Natural killer cell (primary cell): ENCODE data around the gene GARIN5A. TPM values are rescaled to one million over a fixed set of nuclear protein-coding genes. Genes with fewer than 3 reads are reported as not detected.

Experiments
- ATAC-seq, 3 donors: fragments of 150-1000 bp in 2 of 3; fragments of 200-7000 bp in 1 of 3; cut with Tn5 transposase; 1 replicate in 1 of 3; 2 replicates in 2 of 3; pipeline ENCODE4 v1.10.0; 2021; ENCODE audit warnings: mild to moderate bottlenecking in 2 of 3, moderate library complexity in 2 of 3
- DNase-seq, 2 donors: peaks; one replicate each; pipeline versions ENCODE4 v3.0.0 to v3.0.0-alpha.2; 2013 to 2021; ENCODE audit warnings: mixed read lengths in 1 of 2
- H3K27ac ChIP-seq: one replicate; pipeline ENCODE4 v1.5.1; 2013; ENCODE audit warnings: mild to moderate bottlenecking, low read length
- H3K27me3 ChIP-seq: one replicate; pipeline ENCODE4 v1.6.1; 2013; ENCODE audit warnings: low read length; ENCODE audit not compliant: control insufficient read depth, insufficient read depth
- H3K36me3 ChIP-seq: one replicate; pipeline ENCODE4 v1.6.1; 2013; ENCODE audit warnings: low read length; ENCODE audit not compliant: control insufficient read depth, insufficient read depth
- H3K4me1 ChIP-seq: one replicate; pipeline ENCODE4 v1.6.1; 2013; ENCODE audit warnings: low read length; ENCODE audit not compliant: control insufficient read depth, insufficient read depth
- H3K4me3 ChIP-seq: one replicate; pipeline ENCODE4 v1.5.1; 2013; ENCODE audit warnings: low read length
- H3K9me3 ChIP-seq: one replicate; pipeline ENCODE4 v1.6.1; 2013; ENCODE audit warnings: low read length; ENCODE audit not compliant: control insufficient read depth, insufficient read depth
- H3K27ac Mint-ChIP-seq, 2 donors: one replicate each; pipeline ENCODE4 v1.8.0; 2022; ENCODE audit warnings: mild to moderate bottlenecking in 2 of 2, mixed read lengths in 2 of 2, moderate library complexity in 1 of 2
- H3K27me3 Mint-ChIP-seq, 2 donors: one replicate each; pipeline ENCODE4 v1.8.0; 2022; ENCODE audit warnings: low read depth in 2 of 2, mixed read lengths in 2 of 2
- H3K36me3 Mint-ChIP-seq: one replicate; pipeline ENCODE4 v1.8.0; 2022; ENCODE audit warnings: mixed read lengths
- H3K4me1 Mint-ChIP-seq, 2 donors: one replicate each; pipeline ENCODE4 v1.8.0; 2022; ENCODE audit warnings: mixed read lengths in 2 of 2
- H3K4me3 Mint-ChIP-seq: one replicate; pipeline ENCODE4 v1.8.0; 2022; ENCODE audit warnings: mild to moderate bottlenecking, moderate library complexity, mixed read lengths
- H3K9me3 Mint-ChIP-seq, 2 donors: one replicate each; pipeline ENCODE4 v1.8.0; 2022; ENCODE audit warnings: mixed read lengths in 2 of 2
- WGBS: methylation state at CpG from one replicate; pipeline ENCODE4 v1.1.7; 2013; ENCODE audit warnings: missing lambda C conversion rate; ENCODE audit not compliant: insufficient coverage; 5-methylcytosine and 5-hydroxymethylcytosine counted together
- intact Hi-C: fragments of 100-400 bp; cut with micrococcal nuclease; formaldehyde crosslinking; loops from one replicate; pipeline ENCODE4 v1.14.2; 2022
- total RNA-seq, 4 donors: library from RNA; stranded (reverse); fragments of 120-200 nt in 1 of 4; gene quantifications; one replicate each; pipeline versions ENCODE4 v1.2.3 to v1.2.4, GENCODE V29; 2013 to 2022
- TF ChIP-seq, protein P1 (sequence below): fragments of 200-600 bp; IDR thresholded peaks from one replicate; pipeline ENCODE4 v1.8.0; 2022; ENCODE audit warnings: antibody characterized with exemption

GARIN5A gene
- total RNA-seq, 3 donors from 2014 or later (not counting 1 experiment from before 2014, with no cell fraction given) = 0.59 TPM; not detected in 2

DNA sequence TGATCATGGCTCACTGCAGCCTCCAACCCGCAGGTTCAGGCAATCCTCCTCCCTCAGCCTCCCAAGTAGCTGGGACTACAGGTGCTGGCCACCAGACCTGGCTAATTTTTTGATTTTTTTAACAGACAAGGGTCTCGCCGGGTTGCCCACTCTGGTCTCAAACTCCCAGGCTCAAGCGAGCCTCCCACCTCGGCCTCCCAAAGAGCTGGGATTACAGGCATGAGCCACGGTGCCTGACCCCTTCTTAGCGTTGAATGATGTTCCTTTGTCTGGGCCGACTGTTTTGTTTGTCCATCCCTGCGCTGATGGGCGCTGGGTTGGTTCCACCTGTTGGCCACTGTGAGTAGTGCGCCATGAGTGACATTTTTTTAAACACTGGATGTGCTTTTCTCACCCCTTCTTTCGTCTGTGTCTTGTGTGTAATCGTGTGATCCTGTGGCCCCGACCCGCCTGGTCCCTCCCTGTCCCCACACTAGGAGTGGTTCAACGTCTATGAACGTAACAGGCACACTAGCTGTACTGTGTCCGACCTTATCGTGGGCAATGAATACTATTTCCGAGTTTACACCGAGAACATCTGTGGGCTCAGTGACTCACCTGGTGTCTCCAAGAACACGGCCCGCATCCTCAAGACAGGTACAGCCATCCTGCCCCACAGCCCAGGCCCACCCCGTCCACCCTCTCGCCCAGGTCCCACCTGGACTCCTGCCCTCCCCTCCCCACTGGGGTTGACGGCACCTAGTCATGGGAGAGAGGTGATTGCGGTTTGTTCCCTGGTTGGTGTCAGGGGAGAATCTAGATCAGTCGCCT lies 15.4 kb downstream of the GARIN5A start:
- DNase-seq = peak; percentile 53 to 80
- H3K9me3 ChIP-seq = no peaks in the 10 kb centered on the region
- peak overlapping the region; percentile 20 for H3K27ac ChIP-seq
- Mint-ChIP-seq H3K9me3 (no peaks in the 10 kb centered on the region), H3K36me3 (no peaks in the 10 kb centered on the region), H3K4me3 (no peak overlapping the region), H3K27me3 (peaks cover 0 to 17% of the 10 kb centered on the region in 2 donors), H3K27ac (no peak overlapping the region), H3K4me1 (peaks cover 0 to 6% of the 10 kb centered on the region in 2 donors)
- peak; percentile 87 to 97 (median 93) for ATAC-seq
- TF ChIP-seq, protein P1, sequence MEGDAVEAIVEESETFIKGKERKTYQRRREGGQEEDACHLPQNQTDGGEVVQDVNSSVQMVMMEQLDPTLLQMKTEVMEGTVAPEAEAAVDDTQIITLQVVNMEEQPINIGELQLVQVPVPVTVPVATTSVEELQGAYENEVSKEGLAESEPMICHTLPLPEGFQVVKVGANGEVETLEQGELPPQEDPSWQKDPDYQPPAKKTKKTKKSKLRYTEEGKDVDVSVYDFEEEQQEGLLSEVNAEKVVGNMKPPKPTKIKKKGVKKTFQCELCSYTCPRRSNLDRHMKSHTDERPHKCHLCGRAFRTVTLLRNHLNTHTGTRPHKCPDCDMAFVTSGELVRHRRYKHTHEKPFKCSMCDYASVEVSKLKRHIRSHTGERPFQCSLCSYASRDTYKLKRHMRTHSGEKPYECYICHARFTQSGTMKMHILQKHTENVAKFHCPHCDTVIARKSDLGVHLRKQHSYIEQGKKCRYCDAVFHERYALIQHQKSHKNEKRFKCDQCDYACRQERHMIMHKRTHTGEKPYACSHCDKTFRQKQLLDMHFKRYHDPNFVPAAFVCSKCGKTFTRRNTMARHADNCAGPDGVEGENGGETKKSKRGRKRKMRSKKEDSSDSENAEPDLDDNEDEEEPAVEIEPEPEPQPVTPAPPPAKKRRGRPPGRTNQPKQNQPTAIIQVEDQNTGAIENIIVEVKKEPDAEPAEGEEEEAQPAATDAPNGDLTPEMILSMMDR = peak; percentile 70
- WGBS = 36% methylated on average over 25 of the region's 28 CpGs
- intact Hi-C loops = loop anchor here (1.0 kb wide), 2 partner anchors 93 to 104 kb away; no protein-coding TSS in a partner anchor
- H3K27me3 ChIP-seq = no peaks in the 10 kb centered on the region
- H3K36me3 ChIP-seq = no peaks in the 10 kb centered on the region
- H3K4me3 ChIP-seq = no peak overlapping the region
- H3K4me1 ChIP-seq = peaks cover 11% of the 10 kb centered on the region

DNA sequence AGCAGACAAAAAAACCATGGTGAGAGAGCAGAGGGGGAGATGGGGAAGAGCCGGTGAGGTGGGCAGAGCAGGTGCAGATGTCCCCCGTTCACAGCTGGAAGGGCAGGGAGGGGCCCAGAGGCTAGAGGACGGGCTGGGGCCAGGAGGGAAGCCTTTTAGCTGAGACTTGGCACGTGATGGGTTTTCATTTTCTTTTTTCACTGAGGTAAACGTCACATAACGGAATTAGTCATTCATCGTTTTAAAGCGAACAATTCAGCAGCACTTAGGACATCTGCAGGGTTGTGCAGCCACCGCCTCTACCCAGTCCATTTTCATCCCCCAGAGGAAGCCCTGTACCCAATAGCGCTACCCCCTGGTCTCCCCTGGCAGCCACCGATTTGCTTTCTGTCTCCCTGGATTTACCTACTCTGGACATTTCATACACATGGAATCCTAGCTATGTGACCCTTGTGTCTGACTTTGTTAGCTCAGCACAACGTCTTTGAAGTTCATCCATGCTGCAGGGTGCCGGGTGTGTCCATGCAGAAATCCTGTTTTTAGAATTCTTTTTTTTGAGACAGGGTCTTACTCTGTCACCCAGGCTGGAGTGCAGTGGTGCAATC lies 16.4 kb downstream of the GARIN5A start:
- DNase-seq (no peak), ATAC-seq (no peak)
- no peak overlapping the region for H3K4me3 ChIP-seq
- intact Hi-C loops = no loop called here
- WGBS = 43% methylated on average over 13 of the region's 13 CpGs
- Mint-ChIP-seq H3K27me3 (peaks cover 0 to 19% of the 10 kb centered on the region in 2 donors), H3K4me1 (peaks cover 0 to 6% of the 10 kb centered on the region in 2 donors), H3K36me3 (no peaks in the 10 kb centered on the region), H3K27ac (no peak overlapping the region), H3K4me3 (no peak overlapping the region), H3K9me3 (no peaks in the 10 kb centered on the region)
- no peaks in the 10 kb centered on the region for H3K36me3 ChIP-seq
- TF ChIP-seq, protein P1 = no peak
- H3K27me3 ChIP-seq = no peaks in the 10 kb centered on the region
- peak overlapping the region; percentile 49 for H3K27ac ChIP-seq
- peaks cover 11% of the 10 kb centered on the region for H3K4me1 ChIP-seq
- no peaks in the 10 kb centered on the region for H3K9me3 ChIP-seq

DNA sequence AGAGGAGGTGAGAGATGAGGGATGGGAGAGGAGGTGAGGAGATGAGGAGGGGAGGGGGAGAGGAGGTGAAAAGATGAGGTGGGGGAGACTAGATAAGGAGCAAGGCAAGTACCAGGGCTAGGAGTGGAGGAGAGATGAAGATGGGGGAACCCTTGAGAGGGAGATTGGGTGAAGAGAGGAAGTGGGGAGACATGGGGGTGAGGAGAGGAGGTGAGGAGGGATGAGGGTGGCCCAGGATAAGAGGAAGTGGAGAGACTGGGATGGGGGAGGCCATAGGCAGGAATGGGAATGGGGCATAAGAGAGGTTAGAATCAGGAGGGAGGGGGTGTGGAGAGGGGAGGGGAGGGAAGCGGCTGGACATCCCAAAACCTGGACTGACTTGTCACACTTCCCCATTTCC lies 17.0 kb downstream of the GARIN5A start:
- no peaks in the 10 kb centered on the region for H3K36me3 Mint-ChIP-seq

More for the DNA sequence above, 17.0 kb downstream of the GARIN5A start:
- DNase-seq (no peak), ATAC-seq (no peak)
- H3K9me3 ChIP-seq = no peaks in the 10 kb centered on the region
- Mint-ChIP-seq H3K4me3 (no peak overlapping the region), H3K9me3 (no peaks in the 10 kb centered on the region), H3K27ac (no peak overlapping the region), H3K4me1 (peaks cover 0 to 6% of the 10 kb centered on the region in 2 donors), H3K27me3 (peaks cover 0 to 19% of the 10 kb centered on the region in 2 donors)
- H3K4me3 ChIP-seq = no peak overlapping the region
- peak overlapping the region; percentile 49 for H3K27ac ChIP-seq
- 40% methylated on average over 1 of the region's 1 CpG for WGBS
- no peaks in the 10 kb centered on the region for H3K27me3 ChIP-seq
- intact Hi-C loops = no loop called here
- no peaks in the 10 kb centered on the region for H3K36me3 ChIP-seq
- TF ChIP-seq, protein P1 = no peak
- H3K4me1 ChIP-seq = peaks cover 11% of the 10 kb centered on the region
